HL-60 (cell line): ENCODE data around the gene BRD4.

Source experiments
- DNase-seq, 2 experiments: peaks; one replicate each; pipeline ENCODE4 v3.0.0-alpha.2; 2010 to 2020; ENCODE audit warnings: low read depth in 1 of 2, low spot score in 1 of 2
- H3K27ac ChIP-seq: fragments of 250-450 bp; sonication (Bioruptor Pico); replicated peaks from 2 replicates; pipeline ENCODE4 v1.5.1; 2020; ENCODE audit warnings: mild to moderate bottlenecking, moderate library complexity
- H3K27me3 ChIP-seq: fragments of 250-450 bp; sonication (Bioruptor Pico); 2 replicates; pipeline ENCODE4 v1.5.1; 2021; ENCODE audit warnings: mild to moderate bottlenecking, moderate library complexity; ENCODE audit not compliant: insufficient read depth, poor library complexity, severe bottlenecking
- H3K4me3 ChIP-seq: replicated peaks from 2 replicates; pipeline ENCODE4 v1.5.1; 2011; ENCODE audit warnings: mild to moderate bottlenecking, control low read depth, low read length; ENCODE audit not compliant: insufficient read depth
- CTCF ChIP-seq: IDR thresholded peaks from one replicate; pipeline ENCODE4 v1.5.1; 2011; ENCODE audit warnings: low read length, control low read depth, inconsistent platforms; ENCODE audit not compliant: insufficient read depth
- GABPA ChIP-seq: IDR thresholded peaks from 2 replicates; pipeline ENCODE4 v1.6.1; 2012; ENCODE audit warnings: low read depth
- POLR2AphosphoS5 ChIP-seq: IDR thresholded peaks from 2 replicates; pipeline ENCODE4 v1.6.1; 2012; ENCODE audit warnings: low read depth
- REST ChIP-seq: IDR thresholded peaks from 2 replicates; pipeline ENCODE4 v1.6.1; 2012; ENCODE audit warnings: low read depth; ENCODE audit not compliant: insufficient replicate concordance
- SPI1 ChIP-seq: IDR thresholded peaks from 2 replicates; pipeline ENCODE4 v1.6.1; 2012; ENCODE audit warnings: low read depth, mild to moderate bottlenecking, borderline replicate concordance

The BRD4 gene

GRCh38 chr19:15282311-15282705, 50.0 kb downstream of the BRD4 start:
- Histone ChIP-seq H3K27me3 (no peaks in the 10 kb centered on the region), H3K4me3 (no peak overlapping the region), H3K27ac (no peak overlapping the region)
- TF ChIP-seq REST: no peak
- no peak for TF ChIP-seq POLR2AphosphoS5
- TF ChIP-seq GABPA: no peak
- no peak for TF ChIP-seq CTCF
- no peak for TF ChIP-seq SPI1
- no peak for DNase-seq

GRCh38 chr19:15280915-15281683, 51.2 kb downstream of the BRD4 start:
- DNase-seq: peak; percentile 32 to 63
- Histone ChIP-seq H3K4me3 (no peak overlapping the region), H3K27me3 (no peaks in the 10 kb centered on the region), H3K27ac (no peak overlapping the region)
- no peak for TF ChIP-seq CTCF
- TF ChIP-seq SPI1: no peak
- no peak for TF ChIP-seq POLR2AphosphoS5
- no peak for TF ChIP-seq GABPA
- no peak for TF ChIP-seq REST

GRCh38 chr19:15280048-15280725, 52.2 kb downstream of the BRD4 start:
- TF ChIP-seq CTCF (no peak), POLR2AphosphoS5 (no peak), REST (no peak), SPI1 (no peak), GABPA (no peak)
- no peak overlapping the region for H3K4me3 ChIP-seq
- H3K27ac ChIP-seq: no peak overlapping the region
- no peaks in the 10 kb centered on the region for H3K27me3 ChIP-seq
- DNase-seq: no peak
